Lower lobe of right lung (tissue), 2 donors: ENCODE data around the gene SIAH3. TPM values are rescaled to one million over a fixed set of nuclear protein-coding genes. Genes with fewer than 3 reads are reported as not detected.

ENCODE experiments used
- ATAC-seq, 2 donors: fragments of 200-7000 bp; cut with Tn5 transposase; one replicate each; pipeline ENCODE4 v1.9.1; 2020 to 2022; ENCODE audit warnings: mild to moderate bottlenecking in 2 of 2, moderate library complexity in 2 of 2
- DNase-seq: peaks from one replicate; pipeline ENCODE4 v3.0.0-alpha.2; 2020
- H3K27ac ChIP-seq: fragments of 200-600 bp; one replicate; pipeline ENCODE4 v1.8.0; 2022
- H3K27me3 ChIP-seq: fragments of 200-600 bp; one replicate; pipeline ENCODE4 v1.8.0; 2022; ENCODE audit warnings: low read depth
- H3K36me3 ChIP-seq: fragments of 200-600 bp; one replicate; pipeline ENCODE4 v1.8.0; 2022; ENCODE audit warnings: mild to moderate bottlenecking
- H3K4me1 ChIP-seq: fragments of 200-600 bp; one replicate; pipeline ENCODE4 v1.8.0; 2022
- H3K4me3 ChIP-seq: fragments of 200-600 bp; one replicate; pipeline ENCODE4 v1.8.0; 2022; ENCODE audit warnings: mild to moderate bottlenecking
- H3K9me3 ChIP-seq: fragments of 200-600 bp; one replicate; pipeline ENCODE4 v1.8.0; 2022
- intact Hi-C: fragments of 100-400 bp; cut with DNase I; formaldehyde crosslinking; loops from one replicate; pipeline ENCODE4 v1.11.0; 2022
- total RNA-seq: library from RNA; stranded (reverse); fragmentation: NEBNext Ultra II Directional; extraction: Animal tissue kit (Norgen Biotek cat#: 25700); gene quantifications from one replicate; pipeline ENCODE4 v1.2.1, GENCODE V29; 2021
- TF ChIP-seq, protein P1 (sequence below): fragments of 200-600 bp; IDR thresholded peaks from one replicate; pipeline ENCODE4 v1.8.0; 2022; ENCODE audit warnings: antibody characterized with exemption, mild to moderate bottlenecking
- donor health status: DM: no; HTN: yes; CAD: no; lungs with severe emphysema.

The SIAH3 gene
- total RNA-seq, 1 donor from 2014 or later: 0.06 TPM

DNA sequence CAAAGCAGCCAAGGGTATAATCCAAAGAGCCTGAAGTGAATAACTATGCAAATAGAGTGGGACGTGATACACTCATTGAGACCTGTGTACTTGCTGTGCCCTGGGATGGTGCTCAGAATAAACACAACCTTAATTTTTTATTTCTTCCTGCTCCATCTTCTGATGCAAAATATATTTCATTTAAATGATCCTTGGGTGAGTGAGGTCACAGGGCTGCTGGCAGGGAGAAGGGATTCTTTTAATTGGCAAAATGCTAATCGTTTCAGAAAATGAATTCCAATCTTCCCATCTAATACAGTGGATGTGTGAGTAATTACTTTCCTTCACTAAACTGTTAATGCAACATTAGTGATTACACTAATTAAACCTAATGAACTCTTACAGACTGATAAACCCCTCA, 63.5 kb downstream of the SIAH3 start:
- H3K27ac ChIP-seq: no peak overlapping the region

DNA sequence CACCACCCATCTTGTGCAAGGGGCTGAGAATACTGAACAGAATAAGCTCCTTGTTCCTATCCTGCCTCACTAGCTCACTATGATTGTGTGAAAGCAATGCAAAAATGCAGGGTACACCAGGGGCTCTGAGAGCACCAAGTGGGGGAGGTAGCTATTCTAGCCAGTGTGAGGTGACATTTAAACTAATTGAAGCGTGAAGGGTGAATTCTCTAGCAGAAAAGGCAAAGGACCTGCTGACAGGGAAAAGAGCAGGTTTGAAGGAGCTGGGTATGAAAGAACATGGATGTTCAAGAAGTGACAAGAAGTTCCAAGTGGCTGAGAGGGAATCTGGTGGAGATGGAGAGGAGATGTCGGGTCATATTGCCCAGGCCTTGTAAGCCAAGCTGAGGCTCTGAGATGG, 64.2 kb downstream of the SIAH3 start:
- DNase-seq: no peak
- H3K27me3 ChIP-seq: no peaks in the 10 kb centered on the region
- TF ChIP-seq, protein P1, sequence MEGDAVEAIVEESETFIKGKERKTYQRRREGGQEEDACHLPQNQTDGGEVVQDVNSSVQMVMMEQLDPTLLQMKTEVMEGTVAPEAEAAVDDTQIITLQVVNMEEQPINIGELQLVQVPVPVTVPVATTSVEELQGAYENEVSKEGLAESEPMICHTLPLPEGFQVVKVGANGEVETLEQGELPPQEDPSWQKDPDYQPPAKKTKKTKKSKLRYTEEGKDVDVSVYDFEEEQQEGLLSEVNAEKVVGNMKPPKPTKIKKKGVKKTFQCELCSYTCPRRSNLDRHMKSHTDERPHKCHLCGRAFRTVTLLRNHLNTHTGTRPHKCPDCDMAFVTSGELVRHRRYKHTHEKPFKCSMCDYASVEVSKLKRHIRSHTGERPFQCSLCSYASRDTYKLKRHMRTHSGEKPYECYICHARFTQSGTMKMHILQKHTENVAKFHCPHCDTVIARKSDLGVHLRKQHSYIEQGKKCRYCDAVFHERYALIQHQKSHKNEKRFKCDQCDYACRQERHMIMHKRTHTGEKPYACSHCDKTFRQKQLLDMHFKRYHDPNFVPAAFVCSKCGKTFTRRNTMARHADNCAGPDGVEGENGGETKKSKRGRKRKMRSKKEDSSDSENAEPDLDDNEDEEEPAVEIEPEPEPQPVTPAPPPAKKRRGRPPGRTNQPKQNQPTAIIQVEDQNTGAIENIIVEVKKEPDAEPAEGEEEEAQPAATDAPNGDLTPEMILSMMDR: no peak
- no peak for ATAC-seq
- no peaks in the 10 kb centered on the region for H3K36me3 ChIP-seq
- no peaks in the 10 kb centered on the region for H3K9me3 ChIP-seq
- H3K4me1 ChIP-seq: no peaks in the 10 kb centered on the region
- no peak overlapping the region for H3K4me3 ChIP-seq
- H3K27ac ChIP-seq: no peak overlapping the region
- intact Hi-C loops: no loop called here

More for the DNA sequence above, 63.5 kb downstream of the SIAH3 start:
- no peak overlapping the region for H3K4me3 ChIP-seq
- H3K9me3 ChIP-seq: no peaks in the 10 kb centered on the region
- intact Hi-C loops: no loop called here
- H3K4me1 ChIP-seq: no peaks in the 10 kb centered on the region
- no peaks in the 10 kb centered on the region for H3K27me3 ChIP-seq
- ATAC-seq (no peak), DNase-seq (no peak)
- no peaks in the 10 kb centered on the region for H3K36me3 ChIP-seq
- TF ChIP-seq, protein P1: no peak

DNA sequence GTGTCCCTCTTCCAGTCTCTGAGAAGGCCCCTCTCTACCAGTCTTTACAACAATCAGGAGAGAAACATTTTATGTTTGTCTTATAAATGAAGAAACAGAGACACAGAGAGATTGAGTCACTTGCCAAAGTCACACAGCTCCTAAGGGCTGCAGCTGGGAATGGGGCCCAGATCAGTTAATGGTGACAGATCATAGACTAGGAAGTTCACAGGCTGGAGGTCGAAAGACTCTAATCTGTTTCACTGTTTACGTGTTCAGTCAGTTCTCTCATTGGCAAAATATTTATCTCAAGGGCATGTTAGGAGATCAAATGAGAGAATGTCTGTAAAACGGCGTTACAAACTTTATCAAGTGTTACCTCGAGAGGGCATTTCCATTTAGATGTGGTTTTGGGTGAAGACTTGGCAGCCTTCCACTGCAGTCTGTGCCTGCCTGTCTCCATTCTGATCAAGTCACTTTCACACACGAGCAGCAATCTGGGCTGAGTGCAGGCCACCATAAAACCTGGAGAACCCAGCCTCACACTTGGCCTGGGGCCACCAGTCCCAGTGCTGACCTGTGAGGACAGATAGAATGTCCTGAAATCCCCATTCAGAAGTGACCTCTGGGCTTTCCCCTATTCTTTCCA, 65.1 kb downstream of the SIAH3 start:
- Histone ChIP-seq H3K27me3 (no peaks in the 10 kb centered on the region), H3K4me1 (no peaks in the 10 kb centered on the region), H3K9me3 (no peaks in the 10 kb centered on the region), H3K36me3 (no peaks in the 10 kb centered on the region), H3K4me3 (no peak overlapping the region), H3K27ac (no peak overlapping the region)
- intact Hi-C loops: no loop called here
- ATAC-seq (no peak), DNase-seq (no peak)
- TF ChIP-seq, protein P1: no peak

DNA sequence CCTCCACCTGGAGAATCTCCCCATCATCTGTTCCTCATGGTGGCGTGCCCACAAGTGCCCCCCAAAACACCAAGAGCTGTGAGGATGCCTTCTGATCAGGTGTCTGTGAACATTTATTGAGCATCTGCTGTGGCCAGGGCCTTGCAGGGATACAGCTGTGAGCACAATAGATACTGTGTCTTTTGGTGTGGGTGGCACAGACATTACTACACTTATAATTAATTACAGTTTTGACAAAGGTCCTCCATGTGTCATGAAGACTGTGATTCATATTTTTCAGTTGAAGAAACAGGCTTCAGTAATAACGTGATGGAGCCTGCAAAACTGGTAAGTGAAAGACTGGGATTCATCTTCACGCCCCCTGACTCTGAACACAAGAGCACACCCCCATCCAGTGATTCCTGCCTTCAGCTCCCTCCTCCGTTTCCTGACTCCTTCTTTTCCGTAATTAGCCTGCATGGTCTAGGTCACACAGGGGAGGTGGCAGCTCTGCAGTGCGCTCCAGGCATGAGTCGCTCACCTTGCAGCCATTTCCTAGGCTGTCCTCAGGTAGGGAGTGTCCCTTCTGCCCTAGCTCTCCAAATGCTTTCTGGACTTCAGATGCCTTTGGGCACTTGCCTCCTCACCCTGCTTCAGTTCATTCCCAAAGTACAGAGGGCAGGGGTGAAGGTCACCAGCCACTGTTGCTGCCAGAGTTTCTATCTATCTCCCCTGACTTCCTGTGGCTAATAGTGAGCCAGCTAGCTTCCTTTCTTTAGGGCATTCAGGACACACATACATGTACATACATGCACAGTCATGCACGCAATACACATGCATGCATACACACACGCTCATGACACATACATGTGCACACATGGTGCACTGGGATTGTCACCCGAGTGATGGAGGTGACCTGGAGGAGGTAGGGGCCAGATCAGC, 66.5 kb downstream of the SIAH3 start:
- H3K27ac ChIP-seq: no peak overlapping the region
- no peaks in the 10 kb centered on the region for H3K27me3 ChIP-seq
- DNase-seq (no peak), ATAC-seq (no peak)
- no peak overlapping the region for H3K4me3 ChIP-seq
- intact Hi-C loops: no loop called here
- H3K4me1 ChIP-seq: no peaks in the 10 kb centered on the region
- no peaks in the 10 kb centered on the region for H3K36me3 ChIP-seq
- TF ChIP-seq, protein P1: no peak
- H3K9me3 ChIP-seq: no peaks in the 10 kb centered on the region

DNA sequence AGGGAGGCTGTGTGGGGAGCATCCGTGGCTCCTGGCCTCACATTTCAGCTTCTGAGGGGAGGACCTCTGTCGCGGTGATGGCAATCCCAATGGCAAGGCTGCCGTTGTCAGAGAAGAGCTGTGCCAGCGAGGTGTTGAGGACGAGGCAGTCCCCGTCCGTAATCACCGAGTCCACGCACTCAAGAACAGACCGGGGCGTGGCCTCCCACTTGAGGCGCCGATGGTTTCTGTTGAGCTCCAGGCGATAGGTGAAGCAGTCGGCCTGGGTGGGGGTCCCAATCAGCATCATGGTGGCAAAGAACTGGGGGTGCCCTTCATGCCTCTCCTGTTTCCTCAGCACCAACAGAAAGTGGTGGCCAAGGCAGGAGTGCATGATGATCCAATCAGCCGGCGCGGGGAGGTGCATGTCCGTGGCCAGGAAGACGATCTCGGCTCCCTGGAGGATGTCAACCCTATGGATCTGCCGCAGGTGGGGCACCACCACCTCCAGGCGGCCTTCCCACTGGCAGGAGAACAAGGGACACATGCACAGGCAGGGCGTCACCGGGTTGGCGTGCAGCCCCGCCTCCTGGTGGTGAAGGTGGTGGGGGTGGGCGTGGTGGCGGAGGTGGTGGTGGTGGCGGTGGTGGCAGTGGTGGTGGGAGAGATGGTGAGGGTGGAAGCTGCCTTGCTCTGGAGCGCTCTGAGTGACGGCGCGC, 68.1 kb downstream of the SIAH3 start:
- no peaks in the 10 kb centered on the region for H3K27me3 ChIP-seq
- DNase-seq: no peak
- intact Hi-C loops: no loop called here
- no peaks in the 10 kb centered on the region for H3K36me3 ChIP-seq
- no peak overlapping the region for H3K27ac ChIP-seq
- no peak for ATAC-seq
- TF ChIP-seq, protein P1: no peak
- no peaks in the 10 kb centered on the region for H3K9me3 ChIP-seq
- no peaks in the 10 kb centered on the region for H3K4me1 ChIP-seq
- no peak overlapping the region for H3K4me3 ChIP-seq
